Measurements from ENCODE around the gene DKKL1.

- TF ChIP-seq CTCF (IDR thresholded peaks at IDR 0.05) (no peak), POLR2A (IDR thresholded peaks at IDR 0.05) (no peak), POLR2AphosphoS5 (IDR thresholded peaks at IDR 0.05) (no peak), EP300 (IDR thresholded peaks at IDR 0.05; ENCODE audit: low read depth) (no peak)
These were observed 60.3 kb downstream of the DKKL1 start for GRCh38 chr19:49423985-49424303.

Data from transverse colon (tissue), 4 donors.